Measurements from ENCODE around the gene LIN52.

GRCh38 chr14:74081491-74081890, 3.3 kb upstream of the LIN52 start:
- TF ChIP-seq REST (IDR thresholded peaks at IDR 0.05) (no peak), FOXA1 (IDR thresholded peaks at IDR 0.05) (no peak), YY1 (IDR thresholded peaks at IDR 0.05) (no peak), HNF4G (IDR thresholded peaks at IDR 0.05) (no peak), SP1 (IDR thresholded peaks at IDR 0.05) (no peak), TAF1 (conservative IDR thresholded peaks at IDR 0.05) (no peak), RAD21 (IDR thresholded peaks at IDR 0.05) (no peak), GABPA (IDR thresholded peaks at IDR 0.05 in 1 of 2, conservative IDR thresholded peaks at IDR 0.05 in 1 of 2) (no peak), JUND (IDR thresholded peaks at IDR 0.05) (no peak), ATF3 (IDR thresholded peaks at IDR 0.05) (no peak), ZBTB33 (IDR thresholded peaks at IDR 0.05) (no peak)
- TF ChIP-seq, protein P1, sequence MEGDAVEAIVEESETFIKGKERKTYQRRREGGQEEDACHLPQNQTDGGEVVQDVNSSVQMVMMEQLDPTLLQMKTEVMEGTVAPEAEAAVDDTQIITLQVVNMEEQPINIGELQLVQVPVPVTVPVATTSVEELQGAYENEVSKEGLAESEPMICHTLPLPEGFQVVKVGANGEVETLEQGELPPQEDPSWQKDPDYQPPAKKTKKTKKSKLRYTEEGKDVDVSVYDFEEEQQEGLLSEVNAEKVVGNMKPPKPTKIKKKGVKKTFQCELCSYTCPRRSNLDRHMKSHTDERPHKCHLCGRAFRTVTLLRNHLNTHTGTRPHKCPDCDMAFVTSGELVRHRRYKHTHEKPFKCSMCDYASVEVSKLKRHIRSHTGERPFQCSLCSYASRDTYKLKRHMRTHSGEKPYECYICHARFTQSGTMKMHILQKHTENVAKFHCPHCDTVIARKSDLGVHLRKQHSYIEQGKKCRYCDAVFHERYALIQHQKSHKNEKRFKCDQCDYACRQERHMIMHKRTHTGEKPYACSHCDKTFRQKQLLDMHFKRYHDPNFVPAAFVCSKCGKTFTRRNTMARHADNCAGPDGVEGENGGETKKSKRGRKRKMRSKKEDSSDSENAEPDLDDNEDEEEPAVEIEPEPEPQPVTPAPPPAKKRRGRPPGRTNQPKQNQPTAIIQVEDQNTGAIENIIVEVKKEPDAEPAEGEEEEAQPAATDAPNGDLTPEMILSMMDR (IDR thresholded peaks at IDR 0.05; ENCODE audit: low read depth, low read length, missing input control) = no peak

All from liver (tissue), 3 donors.